ENCODE results near the gene STAB1.

Gene STAB1

GRCh38 chr3:52483577-52484381, 11.4 kb upstream of the STAB1 start:
- no peak for DNase-seq (ENCODE audit: extremely low spot score, insufficient read length, low read depth)
- no peak for FAIRE-seq

- no peak for FAIRE-seq
- no peak for DNase-seq (ENCODE audit: extremely low spot score, insufficient read length, low read depth)
Observed at GRCh38 chr3:52484680-52485461, 10.3 kb upstream of the STAB1 start.

DNA sequence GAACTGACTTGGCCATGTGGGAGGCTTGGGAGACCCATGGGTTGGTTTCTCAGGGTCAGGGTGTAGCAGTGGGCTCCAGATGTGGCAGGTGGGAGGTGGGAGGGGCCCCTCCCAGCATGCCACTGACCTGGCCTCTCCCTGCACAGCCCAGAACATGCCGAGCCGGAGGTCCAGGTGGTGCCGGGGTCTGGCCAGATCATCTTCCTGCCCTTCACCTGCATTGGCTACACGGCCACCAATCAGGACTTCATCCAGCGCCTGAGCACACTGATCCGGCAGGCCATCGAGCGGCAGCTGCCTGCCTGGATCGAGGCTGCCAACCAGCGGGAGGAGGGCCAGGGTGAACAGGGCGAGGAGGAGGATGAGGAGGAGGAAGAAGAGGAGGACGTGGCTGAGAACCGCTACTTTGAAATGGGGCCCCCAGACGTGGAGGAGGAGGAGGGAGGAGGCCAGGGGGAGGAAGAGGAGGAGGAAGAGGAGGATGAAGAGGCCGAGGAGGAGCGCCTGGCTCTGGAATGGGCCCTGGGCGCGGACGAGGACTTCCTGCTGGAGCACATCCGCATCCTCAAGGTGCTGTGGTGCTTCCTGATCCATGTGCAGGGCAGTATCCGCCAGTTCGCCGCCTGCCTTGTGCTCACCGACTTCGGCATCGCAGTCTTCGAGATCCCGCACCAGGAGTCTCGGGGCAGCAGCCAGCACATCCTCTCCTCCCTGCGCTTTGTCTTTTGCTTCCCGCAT, 7.9 kb upstream of the STAB1 start:
- DNase-seq (ENCODE audit: extremely low spot score, insufficient read length, low read depth) (no peak), FAIRE-seq (no peak)

DNA sequence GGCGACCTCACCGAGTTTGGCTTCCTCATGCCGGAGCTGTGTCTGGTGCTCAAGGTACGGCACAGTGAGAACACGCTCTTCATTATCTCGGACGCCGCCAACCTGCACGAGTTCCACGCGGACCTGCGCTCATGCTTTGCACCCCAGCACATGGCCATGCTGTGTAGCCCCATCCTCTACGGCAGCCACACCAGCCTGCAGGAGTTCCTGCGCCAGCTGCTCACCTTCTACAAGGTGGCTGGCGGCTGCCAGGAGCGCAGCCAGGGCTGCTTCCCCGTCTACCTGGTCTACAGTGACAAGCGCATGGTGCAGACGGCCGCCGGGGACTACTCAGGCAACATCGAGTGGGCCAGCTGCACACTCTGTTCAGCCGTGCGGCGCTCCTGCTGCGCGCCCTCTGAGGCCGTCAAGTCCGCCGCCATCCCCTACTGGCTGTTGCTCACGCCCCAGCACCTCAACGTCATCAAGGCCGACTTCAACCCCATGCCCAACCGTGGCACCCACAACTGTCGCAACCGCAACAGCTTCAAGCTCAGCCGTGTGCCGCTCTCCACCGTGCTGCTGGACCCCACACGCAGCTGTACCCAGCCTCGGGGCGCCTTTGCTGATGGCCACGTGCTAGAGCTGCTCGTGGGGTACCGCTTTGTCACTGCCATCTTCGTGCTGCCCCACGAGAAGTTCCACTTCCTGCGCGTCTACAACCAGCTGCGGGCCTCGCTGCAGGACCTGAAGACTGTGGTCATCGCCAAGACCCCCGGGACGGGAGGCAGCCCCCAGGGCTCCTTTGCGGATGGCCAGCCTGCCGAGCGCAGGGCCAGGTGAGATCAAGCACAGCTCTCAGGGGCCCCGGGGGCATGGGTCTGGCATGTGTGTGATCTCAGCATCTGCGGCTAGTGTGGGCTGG, 7.1 kb upstream of the STAB1 start:
- FAIRE-seq: no peak
- no peak for DNase-seq (ENCODE audit: extremely low spot score, insufficient read length, low read depth)

GRCh38 chr3:52488746-52489145, 6.4 kb upstream of the STAB1 start:
- DNase-seq (ENCODE audit: extremely low spot score, insufficient read length, low read depth) (no peak), FAIRE-seq (no peak)

DNA sequence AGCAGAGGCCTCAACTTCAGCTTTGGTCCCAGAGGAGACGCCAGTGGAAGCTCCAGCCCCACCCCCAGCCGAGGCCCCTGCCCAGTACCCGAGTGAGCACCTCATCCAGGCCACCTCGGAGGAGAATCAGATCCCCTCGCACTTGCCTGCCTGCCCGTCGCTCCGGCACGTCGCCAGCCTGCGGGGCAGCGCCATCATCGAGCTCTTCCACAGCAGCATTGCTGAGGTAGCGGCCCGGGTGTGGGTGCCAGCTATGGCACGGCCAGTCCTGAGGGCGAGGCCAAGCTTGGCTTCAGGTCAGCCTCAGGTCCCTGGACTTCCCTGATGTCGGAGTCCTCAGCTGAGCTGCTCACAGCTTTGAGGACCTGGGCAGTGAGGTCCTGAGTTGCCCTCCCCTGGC, 5.7 kb upstream of the STAB1 start:
- FAIRE-seq (no peak), DNase-seq (ENCODE audit: extremely low spot score, insufficient read length, low read depth) (no peak)

- no peak for FAIRE-seq
- DNase-seq (ENCODE audit: extremely low spot score, insufficient read length, low read depth): no peak
Observed at GRCh38 chr3:52490035-52490938, 4.9 kb upstream of the STAB1 start.

DNA sequence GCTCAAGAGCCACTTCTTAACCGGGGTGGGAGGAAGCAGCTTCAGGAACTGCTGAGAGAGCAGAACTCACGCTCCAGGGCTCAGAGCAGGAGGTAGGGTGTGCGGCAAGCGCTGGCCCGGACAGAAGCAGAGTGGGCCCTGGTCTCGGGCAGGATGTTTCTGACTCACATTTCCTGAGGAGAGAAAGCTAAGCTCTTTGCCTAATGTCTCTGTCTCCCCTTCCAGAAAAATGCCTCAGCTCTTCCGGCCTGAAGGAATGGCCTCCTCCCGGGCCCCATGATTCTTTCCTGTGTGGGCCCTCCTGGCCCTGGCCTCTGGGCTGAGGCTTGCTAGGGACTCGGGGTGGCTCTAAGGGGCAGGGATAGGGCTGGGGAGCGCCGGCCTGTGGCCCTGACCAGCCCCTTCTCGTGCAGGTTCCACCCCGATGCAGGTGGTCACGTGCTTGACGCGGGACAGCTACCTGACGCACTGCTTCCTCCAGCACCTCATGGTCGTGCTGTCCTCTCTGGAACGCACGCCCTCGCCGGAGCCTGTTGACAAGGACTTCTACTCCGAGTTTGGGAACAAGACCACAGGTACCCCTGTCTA, 4.1 kb upstream of the STAB1 start:
- FAIRE-seq (no peak), DNase-seq (ENCODE audit: extremely low spot score, insufficient read length, low read depth) (no peak)

DNA sequence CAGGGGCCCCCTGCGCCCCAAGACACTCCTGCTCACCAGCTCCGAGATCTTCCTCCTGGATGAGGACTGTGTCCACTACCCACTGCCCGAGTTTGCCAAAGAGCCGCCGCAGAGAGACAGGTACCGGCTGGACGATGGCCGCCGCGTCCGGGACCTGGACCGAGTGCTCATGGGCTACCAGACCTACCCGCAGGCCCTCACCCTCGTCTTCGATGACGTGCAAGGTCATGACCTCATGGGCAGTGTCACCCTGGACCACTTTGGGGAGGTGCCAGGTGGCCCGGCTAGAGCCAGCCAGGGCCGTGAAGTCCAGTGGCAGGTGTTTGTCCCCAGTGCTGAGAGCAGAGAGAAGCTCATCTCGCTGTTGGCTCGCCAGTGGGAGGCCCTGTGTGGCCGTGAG, 3.1 kb upstream of the STAB1 start:
- no peak for DNase-seq (ENCODE audit: extremely low spot score, insufficient read length, low read depth)

GRCh38 chr3:52493232-52494017, 1.7 kb upstream of the STAB1 start:
- DNase-seq (ENCODE audit: extremely low spot score, insufficient read length, low read depth) (no peak), FAIRE-seq (no peak)

More for the DNA sequence above, 3.1 kb upstream of the STAB1 start:
- FAIRE-seq: no peak

DNA sequence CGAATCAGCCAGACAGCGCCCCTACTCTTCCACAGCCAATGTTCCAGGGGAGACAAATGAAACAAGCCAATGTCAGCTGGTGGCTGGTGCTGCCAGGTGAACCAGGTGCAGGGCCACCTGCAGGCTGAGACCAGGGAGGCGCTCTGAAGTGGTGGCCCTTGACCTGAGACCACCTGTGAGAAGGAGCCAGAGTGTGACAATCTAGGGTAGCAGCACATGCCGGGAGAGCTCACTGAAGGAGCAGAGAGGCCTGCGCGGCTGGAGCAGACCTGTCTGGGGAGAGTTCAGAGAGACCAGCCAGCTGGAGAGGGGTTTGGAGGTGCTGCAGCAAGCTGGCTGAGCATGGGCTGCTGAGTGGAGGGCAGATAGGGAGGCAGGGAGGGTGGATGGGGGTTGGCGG, 693 bp upstream of the STAB1 start:
- DNase-seq (ENCODE audit: extremely low spot score, insufficient read length, low read depth): no peak

DNA sequence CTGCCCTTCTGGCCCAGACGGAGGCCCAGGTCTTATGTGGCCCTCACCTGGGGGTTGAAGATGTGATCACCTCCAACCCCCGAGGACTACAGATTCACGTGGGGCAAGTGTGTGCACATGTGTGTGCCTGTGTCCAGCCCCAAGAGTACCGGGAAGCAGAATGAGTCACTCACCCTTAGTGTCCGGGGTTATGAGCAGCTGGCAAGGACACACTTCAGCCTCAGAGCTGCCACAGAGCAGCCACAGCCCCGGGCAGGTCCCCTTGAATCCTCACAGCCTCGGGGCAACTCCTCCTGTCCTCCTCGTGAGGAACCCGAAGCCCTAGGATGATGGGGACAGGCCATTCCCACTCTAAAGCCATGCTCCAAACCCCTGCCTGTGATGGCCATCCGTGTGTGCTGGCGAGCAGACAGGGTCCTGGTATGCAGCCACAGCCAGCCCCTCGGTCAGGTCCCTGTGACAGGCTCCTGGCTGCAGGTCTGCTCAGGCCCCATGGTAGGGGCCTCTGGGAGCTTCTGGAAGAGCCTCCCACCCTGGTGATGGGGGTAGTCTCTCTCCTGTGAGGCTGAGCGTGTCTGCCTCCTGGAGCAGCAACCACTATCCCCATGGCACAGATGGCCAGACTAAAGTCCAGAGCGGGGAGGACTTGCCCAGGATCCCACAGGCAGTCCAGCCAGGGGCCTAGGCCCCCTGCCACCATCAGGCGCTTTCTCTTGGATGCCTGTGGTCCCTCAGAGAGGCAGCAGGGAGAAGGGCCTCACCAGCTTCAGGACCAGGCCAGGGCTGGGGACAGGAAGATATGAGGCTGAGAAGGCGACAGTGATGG, 852 bp downstream of the STAB1 start:
- DNase-seq (ENCODE audit: extremely low spot score, insufficient read length, low read depth): no peak
- FAIRE-seq: no peak

More for the DNA sequence above, 693 bp upstream of the STAB1 start:
- no peak for FAIRE-seq

GRCh38 chr3:52498137-52499054, 3.3 kb downstream of the STAB1 start:
- DNase-seq (ENCODE audit: extremely low spot score, insufficient read length, low read depth): no peak
- FAIRE-seq: no peak

- DNase-seq (ENCODE audit: extremely low spot score, insufficient read length, low read depth) (no peak), FAIRE-seq (no peak)
Observed at GRCh38 chr3:52501046-52501445, 5.9 kb downstream of the STAB1 start.

DNA sequence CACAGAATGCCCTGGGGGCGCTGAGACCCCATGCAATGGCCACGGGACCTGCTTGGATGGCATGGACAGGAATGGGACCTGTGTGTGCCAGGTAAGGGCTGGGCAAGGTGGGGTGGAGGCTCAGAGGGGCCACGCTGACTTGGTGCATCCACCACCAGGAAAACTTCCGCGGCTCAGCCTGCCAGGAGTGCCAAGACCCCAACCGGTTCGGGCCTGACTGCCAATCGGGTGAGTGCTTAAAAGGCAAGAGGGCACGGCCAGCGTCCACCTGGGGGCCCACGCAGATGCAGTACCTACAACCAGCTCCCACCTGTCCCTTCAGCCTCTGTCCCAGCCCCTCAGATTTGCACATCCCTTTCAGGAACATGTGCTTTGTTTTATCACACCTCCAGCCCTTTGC, 6.9 kb downstream of the STAB1 start:
- FAIRE-seq (no peak), DNase-seq (ENCODE audit: extremely low spot score, insufficient read length, low read depth) (no peak)

- FAIRE-seq (no peak), DNase-seq (ENCODE audit: extremely low spot score, insufficient read length, low read depth) (no peak)
Observed at GRCh38 chr3:52502808-52503350, 7.7 kb downstream of the STAB1 start.
